HG03558 (cell line): ENCODE measurements around the gene PTPRT.
"Not testable (repeated sequence)": the region's sequence is repeated elsewhere in the genome, so short reads cannot be mapped to it uniquely, and the experiment has no call there.

Experiments used
- ATAC-seq: cut with Tn5 transposase; IDR thresholded peaks from one replicate; pipeline ENCODE4 v1.9.1; 2021; ENCODE audit warnings: moderate number of reproducible peaks; ENCODE audit not compliant: unreplicated experiment; ENCODE audit errors: extremely low read depth

PTPRT gene

DNA sequence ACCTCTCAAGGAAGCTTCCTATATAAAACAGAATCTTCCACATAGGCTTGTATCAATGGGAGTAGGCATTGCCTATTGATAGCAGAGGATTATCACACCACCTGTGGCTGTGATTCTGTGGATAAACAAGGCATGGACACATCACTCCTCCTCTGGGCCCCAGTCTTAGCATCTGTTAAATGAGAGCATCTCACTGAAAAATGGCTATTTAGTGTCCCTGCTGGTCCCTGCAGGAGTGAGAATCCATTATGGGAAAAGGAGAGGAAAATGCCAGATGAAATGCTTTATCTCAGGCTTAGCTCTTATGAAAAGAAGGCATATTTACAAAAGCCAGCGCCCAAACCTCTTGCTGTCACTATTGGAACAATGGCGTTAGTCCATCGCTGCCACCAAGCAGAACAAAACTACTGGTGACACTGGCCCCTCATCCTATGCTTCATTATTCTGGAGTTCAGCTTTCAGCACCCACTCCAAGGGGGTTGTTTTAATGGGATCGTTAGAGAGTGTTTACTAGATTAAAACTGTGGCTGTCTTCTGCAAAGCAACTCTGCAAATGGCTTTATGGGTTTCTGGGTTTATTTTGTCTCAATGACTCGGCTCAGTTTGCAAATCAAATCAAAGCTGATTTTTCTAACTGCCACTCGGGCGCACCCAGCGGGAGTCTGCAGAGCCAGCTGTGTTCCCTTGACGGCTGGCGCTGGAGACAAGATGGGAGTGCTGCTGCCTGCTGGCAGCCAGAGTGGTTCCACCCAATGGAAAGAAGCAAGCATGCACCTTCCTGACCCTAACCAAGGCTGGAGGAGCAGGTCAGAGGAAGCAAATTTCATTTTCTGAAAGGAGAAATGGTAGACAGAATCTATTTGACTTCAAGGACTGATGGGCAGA is 912.7 kb downstream of the PTPRT start:
- ATAC-seq: no peak

DNA sequence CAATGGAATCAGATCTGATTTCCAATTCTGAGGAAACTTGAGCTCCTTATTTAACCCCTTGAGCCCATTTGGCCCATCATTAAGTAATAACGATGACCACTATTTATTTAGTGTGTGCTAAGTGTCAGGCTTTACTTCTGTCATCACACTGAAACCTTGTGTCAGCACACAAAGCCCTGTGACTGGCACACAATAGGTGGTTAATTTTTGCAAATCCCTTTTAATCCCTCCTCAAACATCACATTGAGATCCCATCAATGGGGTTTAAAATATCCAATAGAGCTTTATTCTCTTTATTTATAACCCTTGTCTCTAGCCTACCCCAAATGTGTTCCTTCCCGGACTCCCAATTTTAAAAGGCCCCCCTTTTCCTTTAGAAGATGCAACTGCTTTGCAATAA is 914.7 kb downstream of the PTPRT start:
- ATAC-seq: no peak

DNA sequence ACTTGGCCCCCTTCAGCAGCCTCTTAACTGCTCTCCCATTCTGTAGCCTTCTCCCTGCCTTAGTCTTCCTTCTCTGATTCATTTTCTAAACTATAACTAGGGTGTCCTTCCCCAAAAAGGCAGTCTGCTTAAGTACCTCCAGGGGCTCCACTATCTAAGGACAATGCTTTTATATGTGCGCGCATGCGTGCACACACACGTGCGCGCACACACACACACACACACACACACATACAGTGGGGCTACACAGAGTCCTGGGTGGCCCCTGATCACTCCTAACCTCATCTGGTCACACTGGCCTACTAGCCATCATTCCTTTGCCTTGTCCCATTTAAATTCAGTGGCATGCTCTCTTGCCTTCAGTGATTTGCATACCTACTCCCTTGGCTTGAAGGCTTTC is 917.2 kb downstream of the PTPRT start:
- ATAC-seq: no peak

DNA sequence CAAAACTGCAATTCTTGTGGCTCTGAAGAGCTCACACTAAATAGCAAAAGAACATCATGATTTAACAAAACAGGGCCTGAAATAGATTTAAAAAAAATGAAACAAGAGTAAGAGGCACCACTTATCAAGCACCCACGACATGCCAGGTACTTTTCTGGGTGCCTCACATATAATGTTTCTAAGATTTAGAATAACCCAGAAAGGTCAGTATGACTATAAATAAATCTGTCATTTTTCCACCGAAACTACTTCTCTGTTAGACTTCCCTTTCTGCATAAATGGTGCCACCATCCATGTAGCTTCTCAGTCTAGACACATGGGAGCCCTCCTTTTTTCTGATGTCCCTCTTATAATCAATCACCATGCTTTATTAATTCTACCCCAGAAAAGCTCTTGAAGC is 919.2 kb downstream of the PTPRT start:
- ATAC-seq: no peak

DNA sequence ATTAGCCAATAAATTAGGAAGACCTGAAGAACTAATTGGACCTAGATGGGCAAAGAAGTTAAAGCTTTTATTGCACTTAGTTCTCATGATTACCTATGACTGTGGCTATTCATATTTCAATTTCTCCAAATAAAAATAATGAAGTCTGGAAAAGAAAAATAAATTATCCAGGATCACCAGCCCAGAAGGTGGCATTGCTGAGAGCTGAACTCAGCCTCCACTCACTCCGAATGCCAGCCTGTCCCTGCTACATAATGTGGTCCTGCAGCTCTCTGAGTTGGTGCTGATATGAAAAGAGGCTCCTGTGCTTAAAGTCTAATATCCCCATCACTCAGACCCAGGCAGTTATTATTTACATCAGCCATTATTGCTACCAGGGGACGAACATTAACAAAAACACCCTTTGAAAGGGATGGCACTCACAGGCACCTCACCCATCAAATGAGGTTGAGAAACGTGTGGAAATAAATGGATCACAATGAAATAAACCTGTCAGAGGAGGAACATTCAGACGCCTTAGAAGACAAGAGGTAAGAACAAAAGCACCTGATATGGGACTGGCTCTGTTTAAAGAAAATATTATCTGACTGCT is 921.8 kb downstream of the PTPRT start:
- ATAC-seq: no peak

DNA sequence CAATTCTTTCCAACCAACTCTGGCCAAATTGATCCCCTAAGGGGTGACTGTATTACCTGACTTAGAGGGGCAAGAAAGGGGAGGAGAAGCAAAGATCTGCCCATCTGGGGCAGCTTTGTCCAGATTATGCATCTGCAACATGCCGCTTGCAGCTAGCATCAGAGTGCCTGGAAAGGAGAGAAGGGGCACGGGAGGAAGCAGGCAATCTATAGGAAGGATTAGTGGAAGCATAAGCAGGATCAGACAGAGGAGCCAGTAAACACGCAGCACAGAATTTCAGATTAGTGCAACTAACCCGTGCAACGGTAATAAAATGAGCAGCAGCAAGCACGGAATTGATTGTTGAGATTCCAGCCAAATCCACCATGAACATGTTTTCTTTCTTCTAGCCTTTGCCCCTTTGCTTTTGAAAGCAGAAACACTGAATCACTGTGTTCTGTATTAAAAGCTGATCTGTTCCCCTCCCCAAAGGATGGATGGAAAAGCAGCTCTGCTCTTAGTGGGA is 927.9 kb downstream of the PTPRT start:
- no peak for ATAC-seq

DNA sequence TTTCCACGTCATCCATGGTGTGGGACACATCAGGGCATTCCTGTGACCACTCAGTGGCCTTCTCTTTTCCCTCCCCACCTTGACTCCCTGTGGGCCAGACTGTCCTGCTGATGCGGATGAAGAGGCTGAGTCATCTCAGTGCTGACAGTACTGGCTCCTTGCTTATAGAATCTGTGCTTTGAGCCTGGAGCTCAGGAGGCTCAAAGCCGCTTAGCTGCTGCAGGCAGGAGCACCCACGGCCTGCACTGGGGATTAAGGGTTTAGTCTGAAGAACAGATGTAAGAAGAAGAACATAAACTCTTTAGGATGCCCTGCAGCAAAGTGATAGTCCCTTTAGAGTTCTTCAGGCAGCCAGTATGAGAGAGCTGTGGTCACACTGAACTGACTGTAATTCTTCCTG is 929.5 kb downstream of the PTPRT start:
- no peak for ATAC-seq

DNA sequence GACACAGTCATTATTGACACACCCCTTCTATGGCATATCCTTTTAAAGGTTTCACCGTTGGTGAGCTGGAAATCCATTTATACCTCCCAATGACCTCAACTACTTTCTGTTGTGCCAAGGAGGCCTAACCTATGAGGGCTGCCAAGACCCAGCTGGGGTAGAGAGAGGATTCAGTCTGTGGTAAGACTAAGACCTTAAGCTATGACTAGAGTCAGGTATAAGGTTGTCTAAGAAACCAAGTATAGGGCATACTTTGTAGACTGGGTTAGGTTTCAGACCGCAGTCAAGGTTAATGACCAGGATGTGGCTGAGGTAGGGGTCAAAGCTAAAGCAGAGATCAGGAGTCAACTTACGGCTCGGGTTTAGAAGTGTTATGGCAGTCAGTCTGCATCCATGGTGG is 930.3 kb downstream of the PTPRT start:
- no peak for ATAC-seq

DNA sequence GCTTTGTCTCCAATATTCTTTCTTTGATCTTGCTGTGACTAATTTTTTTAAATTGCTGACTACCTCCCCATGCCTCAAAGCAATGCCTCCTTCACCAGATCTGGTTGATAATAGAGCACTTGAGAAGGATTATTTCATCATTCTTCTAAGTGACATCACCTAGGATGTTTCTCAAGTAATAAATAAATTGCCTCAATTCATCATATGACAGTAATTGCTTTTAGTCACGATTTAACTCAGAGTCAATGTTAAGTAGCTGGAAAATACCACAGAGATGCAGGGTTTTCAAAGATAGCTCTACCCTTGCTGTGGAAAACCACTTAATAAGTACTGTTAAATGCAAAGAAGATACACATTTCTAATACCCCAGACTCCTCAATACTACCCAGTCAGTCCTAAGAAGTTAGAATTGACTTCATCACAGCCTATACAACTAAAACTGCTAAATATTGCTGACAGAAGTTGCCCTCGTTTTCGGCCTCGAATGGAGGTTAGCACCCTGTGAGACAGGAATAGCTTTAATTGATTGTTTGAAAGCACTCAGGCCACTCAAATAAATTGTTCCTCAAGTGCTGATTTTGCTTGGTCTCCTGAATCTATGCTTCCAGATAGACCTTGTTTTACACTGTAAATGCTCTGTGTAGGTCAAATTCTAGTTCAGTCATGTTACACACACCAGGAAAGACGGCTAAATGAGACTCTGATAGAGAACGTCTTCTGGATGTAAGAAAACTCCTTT is 931.0 kb downstream of the PTPRT start:
- ATAC-seq: no peak

DNA sequence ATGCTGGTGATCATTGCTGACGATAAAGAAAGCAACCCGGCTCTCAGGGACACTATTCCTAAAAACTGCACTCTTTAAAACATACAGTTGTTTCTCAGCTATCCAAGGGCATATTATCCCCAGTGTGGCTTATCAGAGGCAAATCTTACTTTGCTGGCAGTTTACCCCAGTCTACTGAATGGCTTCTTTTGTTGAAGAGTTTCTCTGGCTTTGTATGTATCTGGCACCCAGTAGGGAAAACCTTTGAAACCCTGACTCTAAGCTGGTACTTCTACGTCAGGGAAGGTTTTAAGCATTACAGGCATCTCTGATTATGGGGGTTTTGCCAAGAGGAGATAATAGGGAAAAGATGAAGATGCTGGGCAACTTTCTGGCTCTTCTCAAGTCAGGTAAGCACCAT is 933.9 kb downstream of the PTPRT start:
- no peak for ATAC-seq

DNA sequence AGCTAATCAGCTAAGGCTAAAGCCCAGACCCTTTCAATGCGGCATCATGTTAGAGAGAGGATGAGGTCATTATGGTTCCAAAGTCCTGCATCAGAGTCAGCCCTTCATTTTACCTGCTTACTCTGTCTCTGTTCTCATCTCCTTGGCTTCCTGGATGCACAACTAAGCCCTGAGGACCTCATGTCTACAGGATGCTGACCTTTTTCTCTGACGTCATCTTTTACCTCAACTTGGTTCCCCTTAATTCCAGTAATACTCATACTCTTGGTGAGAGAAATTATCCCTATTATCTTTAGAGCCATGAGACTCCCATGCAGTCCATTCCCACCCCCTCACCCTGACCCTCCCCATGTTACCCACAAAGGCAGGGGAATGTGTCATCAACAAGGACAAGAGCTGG is 935.0 kb downstream of the PTPRT start:
- no peak for ATAC-seq

DNA sequence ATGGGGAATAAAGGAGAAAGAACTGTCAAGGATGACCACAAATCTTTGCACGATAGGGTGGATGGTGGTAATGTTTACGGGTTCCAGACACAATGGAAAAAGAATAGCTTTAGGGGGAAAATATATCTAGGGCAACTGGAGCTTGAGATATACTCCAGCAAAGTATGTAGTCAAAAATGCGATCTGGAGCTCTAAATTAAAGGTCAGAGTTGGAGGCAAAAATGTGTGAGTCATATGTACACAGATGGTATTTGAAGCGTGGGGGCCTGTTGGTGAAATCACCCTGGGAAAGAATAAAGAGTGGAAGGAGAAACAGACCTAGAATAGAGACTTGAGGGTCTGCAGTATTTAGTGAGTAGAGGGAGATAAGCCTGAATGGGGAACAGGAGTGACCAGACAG is 937.6 kb downstream of the PTPRT start:
- no peak for ATAC-seq

DNA sequence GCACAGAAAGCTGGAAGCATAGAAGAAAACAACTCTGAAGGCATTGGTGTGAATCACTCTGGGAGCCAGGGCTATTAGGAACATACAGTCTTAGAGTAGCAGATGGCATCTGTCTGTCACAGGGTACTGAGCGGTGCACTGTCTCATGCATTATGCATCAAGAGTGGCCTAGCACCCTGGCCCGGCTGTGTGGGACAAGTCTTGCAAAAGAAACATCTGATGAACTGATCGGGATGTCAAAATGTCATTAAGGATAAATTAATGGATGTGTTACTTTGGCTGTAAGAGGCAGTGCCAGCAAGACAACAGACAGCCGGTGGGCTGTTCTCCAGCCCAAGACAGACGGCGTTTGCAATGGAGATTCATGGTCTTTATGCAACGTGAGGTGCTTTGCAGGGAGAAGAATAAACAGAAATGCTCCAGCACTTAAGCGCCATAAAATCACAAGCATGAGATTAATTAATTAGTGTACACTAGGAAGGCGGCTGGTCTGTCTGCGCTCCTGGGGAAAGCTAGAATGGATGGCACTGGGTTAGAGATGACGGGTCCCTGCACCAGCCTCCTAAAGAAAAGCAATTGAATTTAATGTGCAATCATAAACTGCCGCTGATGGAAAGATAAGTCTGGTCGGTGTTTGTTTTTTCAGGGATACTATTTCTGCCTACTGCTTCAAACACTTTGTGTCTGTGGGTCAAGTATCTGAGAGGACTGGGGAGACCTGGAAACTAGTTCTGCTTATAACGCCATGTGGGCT is 970.9 kb downstream of the PTPRT start:
- no peak for ATAC-seq

DNA sequence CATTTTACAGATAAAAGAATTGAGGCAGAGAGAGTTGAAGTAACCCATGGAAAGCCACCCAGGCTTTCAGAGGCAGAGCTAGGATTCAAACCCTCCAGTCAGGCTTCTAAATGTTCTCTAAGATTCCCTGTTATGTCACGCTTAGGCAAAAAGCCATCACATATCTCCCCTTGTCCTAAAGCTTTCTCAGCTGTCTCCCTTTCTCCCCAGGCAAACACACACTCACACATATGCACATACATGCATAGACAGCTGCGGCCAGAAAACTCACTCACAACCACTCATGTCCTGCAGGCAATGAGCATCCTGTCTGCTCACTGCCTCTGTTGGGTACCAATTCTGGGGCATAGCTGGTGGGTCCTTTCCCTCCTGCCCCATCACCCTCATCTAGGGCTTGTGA is 975.6 kb downstream of the PTPRT start:
- ATAC-seq: no peak

DNA sequence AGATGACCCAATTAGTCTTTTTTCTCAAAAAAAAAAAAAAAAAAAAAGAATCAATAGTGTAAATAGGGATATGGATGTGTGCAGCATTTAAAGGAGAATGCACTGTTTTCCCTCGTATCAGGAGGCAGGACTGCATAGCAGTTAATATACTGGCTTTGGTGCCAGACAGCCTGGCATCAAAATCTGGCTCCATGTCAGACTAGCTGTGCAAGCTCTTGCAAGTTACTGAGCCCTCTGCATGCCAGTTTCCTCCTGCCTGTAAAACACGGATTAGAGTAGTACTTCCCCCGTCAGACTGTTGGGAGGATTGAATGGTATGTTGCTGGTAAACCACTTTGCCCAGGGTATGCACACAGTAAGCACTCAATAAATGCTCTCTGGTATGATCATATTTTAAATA is 977.3 kb downstream of the PTPRT start:
- no peak for ATAC-seq

DNA sequence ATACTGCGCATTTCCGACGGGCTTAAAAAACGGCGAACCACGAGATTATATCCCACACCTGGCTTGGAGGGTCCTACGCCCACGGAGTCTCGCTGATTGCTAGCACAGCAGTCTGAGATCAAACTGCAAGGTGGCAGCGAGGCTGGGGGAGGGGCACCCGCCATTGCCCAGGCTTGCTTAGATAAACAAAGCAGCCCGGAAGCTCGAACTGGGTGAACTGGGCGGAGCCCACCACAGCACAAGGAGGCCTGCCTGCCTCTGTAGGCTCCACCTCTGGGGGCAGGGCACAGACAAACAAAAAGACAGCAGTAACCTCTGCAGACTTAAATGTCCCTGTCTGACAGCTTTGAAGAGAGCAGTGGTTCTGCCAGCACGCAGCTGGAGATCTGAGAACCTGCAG is 983.1 kb downstream of the PTPRT start:
- ATAC-seq: not testable (repeated sequence)

DNA sequence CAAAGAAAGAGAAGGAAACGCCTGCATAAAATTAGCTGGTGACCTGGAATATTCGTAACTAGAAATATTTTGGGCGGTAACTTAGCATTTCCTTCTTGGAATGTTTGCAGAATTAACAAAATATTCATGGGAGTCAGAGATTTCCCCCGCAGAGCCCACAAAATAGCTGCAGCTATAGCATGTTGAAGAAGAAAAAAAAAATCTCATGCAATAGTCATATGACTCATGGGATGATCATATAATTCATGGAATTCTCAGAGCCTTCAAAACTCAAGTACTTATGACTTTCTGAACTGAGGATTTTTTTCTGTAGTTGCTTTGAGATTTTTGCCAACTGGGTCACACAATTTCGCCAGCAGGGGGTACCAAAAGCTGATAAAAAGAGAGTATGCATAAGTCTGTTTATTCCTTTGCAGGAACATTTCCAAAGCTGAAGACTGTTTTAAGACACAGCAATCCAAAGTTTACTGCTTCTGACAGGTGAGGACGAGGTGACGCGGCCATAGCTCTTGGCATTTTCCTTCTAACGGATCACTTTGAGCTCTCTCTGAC is 985.5 kb downstream of the PTPRT start:
- ATAC-seq: no peak

DNA sequence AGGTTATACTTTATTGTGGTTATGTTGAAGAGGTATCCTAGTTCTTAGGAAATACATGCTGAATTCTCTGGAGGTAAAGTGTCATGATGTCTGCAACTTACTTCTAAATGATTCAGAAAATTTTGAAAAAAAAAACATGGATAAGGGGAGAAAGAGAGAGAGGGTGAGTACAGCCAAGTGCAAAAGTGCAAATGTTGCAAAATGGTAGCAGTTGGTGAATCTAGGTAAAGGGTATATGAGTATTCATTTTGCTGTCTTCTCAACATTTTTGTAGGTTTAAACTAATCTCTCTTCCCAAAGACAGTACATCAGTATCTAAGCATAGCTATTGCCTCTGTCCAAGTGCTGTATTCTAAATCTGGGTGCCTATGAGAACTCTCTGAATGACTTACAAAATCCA is 992.1 kb downstream of the PTPRT start:
- ATAC-seq: no peak

DNA sequence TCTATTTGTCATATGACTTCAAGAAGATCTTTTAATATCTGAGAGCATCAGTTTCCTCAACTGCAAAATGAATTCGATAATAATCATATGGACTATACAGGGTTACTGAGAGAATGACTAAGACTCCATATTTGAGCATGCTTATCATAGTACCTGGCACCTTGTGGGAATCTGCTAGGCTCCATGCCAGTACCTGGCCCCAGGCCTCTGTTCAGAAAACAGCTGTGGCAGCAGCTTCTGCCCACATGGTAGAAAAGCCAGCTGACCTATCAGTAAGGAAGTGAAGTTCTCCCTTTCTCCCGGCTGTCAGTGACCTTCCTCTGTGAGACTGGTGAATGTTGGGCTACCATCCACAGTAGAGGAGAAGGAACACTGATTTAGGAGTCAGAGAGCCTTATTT is 996.6 kb downstream of the PTPRT start:
- no peak for ATAC-seq

DNA sequence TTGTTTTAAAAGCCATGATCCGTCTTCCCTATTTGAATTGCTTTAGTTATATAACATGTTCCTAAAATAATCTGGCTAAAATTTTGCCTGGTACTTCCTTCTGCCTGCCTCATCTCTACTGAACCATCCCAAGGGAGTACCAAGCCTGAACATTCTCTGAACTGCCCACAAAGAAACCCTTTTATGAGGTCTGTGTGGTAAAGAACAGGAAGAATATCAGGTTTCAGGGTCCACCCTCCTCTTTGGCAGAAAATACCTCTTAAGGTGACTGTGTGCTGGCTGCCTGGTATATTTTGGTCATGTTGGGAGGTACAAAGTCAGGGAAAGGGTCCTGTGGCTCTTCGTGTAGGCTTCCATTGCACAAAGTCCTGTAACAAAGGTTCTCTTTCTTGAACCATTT is 997.4 kb downstream of the PTPRT start:
- ATAC-seq: no peak
